Upper lobe of right lung (tissue), 1 donor: ENCODE data around the gene KRAS. TPM values are rescaled to one million over a fixed set of nuclear protein-coding genes. Genes with fewer than 3 reads are reported as not detected.
A peak's percentile ranks its signal among the peaks of the same experiment; 100 is the strongest.
"Not testable (repeated sequence)": the region's sequence is repeated elsewhere in the genome, so short reads cannot be mapped to it uniquely, and the experiment has no call there.

Experiments used
- ATAC-seq: fragments of 200-7000 bp; cut with Tn5 transposase; one replicate; pipeline ENCODE4 v1.9.1; 2020; ENCODE audit warnings: mild to moderate bottlenecking, moderate library complexity
- DNase-seq: peaks from one replicate; pipeline ENCODE4 v3.0.0-alpha.2; 2020
- H3K27ac ChIP-seq: fragments of 200-600 bp; one replicate; pipeline ENCODE4 v1.8.0; 2022
- H3K27me3 ChIP-seq: fragments of 200-600 bp; one replicate; pipeline ENCODE4 v1.8.0; 2022; ENCODE audit warnings: mild to moderate bottlenecking
- H3K36me3 ChIP-seq: fragments of 200-600 bp; one replicate; pipeline ENCODE4 v1.8.0; 2022
- H3K4me1 ChIP-seq: fragments of 200-600 bp; one replicate; pipeline ENCODE4 v1.8.0; 2022
- H3K4me3 ChIP-seq: fragments of 200-600 bp; one replicate; pipeline ENCODE4 v1.8.0; 2022; ENCODE audit warnings: mild to moderate bottlenecking
- H3K9me3 ChIP-seq: fragments of 200-600 bp; one replicate; pipeline ENCODE4 v1.8.0; 2022
- CTCF ChIP-seq: fragments of 200-600 bp; IDR thresholded peaks from one replicate; pipeline ENCODE4 v1.8.0; 2022; ENCODE audit warnings: antibody characterized with exemption
- intact Hi-C: fragments of 100-400 bp; cut with DNase I; formaldehyde crosslinking; loops from one replicate; pipeline ENCODE4 v1.11.0; 2022
- long read RNA-seq: library from polyadenylated mRNA; unstranded; transcript quantifications from one replicate; pipeline ENCODE4 v2.0.0, GENCODE V29; 2021
- total RNA-seq: library from RNA; stranded (reverse); fragmentation: NEBNext Ultra II Directional; extraction: Animal tissue kit (Norgen Biotek cat#: 25700); gene quantifications from one replicate; pipeline ENCODE4 v1.2.1, GENCODE V29; 2021
- donor health status: DM: no; HTN: yes; CAD: no; lungs with severe emphysema.

KRAS gene
- total RNA-seq = 26.7 TPM
- long read RNA-seq, full-length matches to known transcripts = 28 of 42 reads
- long read RNA-seq, partial matches to known transcripts = 1 of 42 reads
- long read RNA-seq, other reads (novel, unspliced or antisense) = 13 of 42 reads

- no peak for TF ChIP-seq CTCF
- Histone ChIP-seq H3K4me1 (no peaks in the 10 kb centered on the region), H3K9me3 (no peaks in the 10 kb centered on the region), H3K4me3 (peak within 1 kb of the TSS; percentile 85), H3K36me3 (no peaks in the 10 kb centered on the region), H3K27me3 (no peaks in the 10 kb centered on the region), H3K27ac (peak within 1 kb of the TSS; percentile 93)
- intact Hi-C loops = no loop called here
- DNase-seq (peak; percentile 98), ATAC-seq (peak; percentile 97)
Measured at GRCh38 chr12:25250744-25251730, at the start of gene KRAS. Gene KRAS (minus strand): TSS chr12:25250929.

GRCh38 chr12:25296381-25296780 is 45.7 kb upstream of the KRAS start:
- ATAC-seq = no peak
- intact Hi-C loops = no loop called here
- no peaks in the 10 kb centered on the region for H3K4me1 ChIP-seq
- TF ChIP-seq CTCF = no peak
- no peaks in the 10 kb centered on the region for H3K9me3 ChIP-seq
- H3K27ac ChIP-seq = no peak overlapping the region
- H3K27me3 ChIP-seq = no peaks in the 10 kb centered on the region
- no peak overlapping the region for H3K4me3 ChIP-seq
- no peaks in the 10 kb centered on the region for H3K36me3 ChIP-seq
- DNase-seq = no peak

GRCh38 chr12:25295361-25295760 is 44.6 kb upstream of the KRAS start:
- H3K4me3 ChIP-seq = no peak overlapping the region
- no peak for DNase-seq
- no peaks in the 10 kb centered on the region for H3K27me3 ChIP-seq
- no peak for TF ChIP-seq CTCF
- intact Hi-C loops = no loop called here
- no peak for ATAC-seq
- no peak overlapping the region for H3K27ac ChIP-seq
- H3K4me1 ChIP-seq = no peaks in the 10 kb centered on the region
- no peaks in the 10 kb centered on the region for H3K36me3 ChIP-seq
- H3K9me3 ChIP-seq = no peaks in the 10 kb centered on the region

- no peaks in the 10 kb centered on the region for H3K27me3 ChIP-seq
- H3K27ac ChIP-seq = no peak overlapping the region
- H3K4me1 ChIP-seq = no peaks in the 10 kb centered on the region
- DNase-seq (no peak), ATAC-seq (no peak)
- TF ChIP-seq CTCF = no peak
- no peaks in the 10 kb centered on the region for H3K9me3 ChIP-seq
- H3K36me3 ChIP-seq = no peaks in the 10 kb centered on the region
- H3K4me3 ChIP-seq = no peak overlapping the region
- intact Hi-C loops = no loop called here
Measured at GRCh38 chr12:25293653-25294052, 42.9 kb upstream of the KRAS start.

- H3K27me3 ChIP-seq = not testable (repeated sequence)
Measured at GRCh38 chr12:25292810-25293221, 42.1 kb upstream of the KRAS start.

GRCh38 chr12:25287610-25288009 is 36.9 kb upstream of the KRAS start:
- ATAC-seq = no peak
- intact Hi-C loops = no loop called here

More at GRCh38 chr12:25292810-25293221, 42.1 kb upstream of the KRAS start:
- intact Hi-C loops, H3K9me3 ChIP-seq, DNase-seq, H3K36me3 ChIP-seq, H3K4me1 ChIP-seq, H3K27ac ChIP-seq, ATAC-seq, H3K4me3 ChIP-seq: not testable (repeated sequence)

More at GRCh38 chr12:25287610-25288009, 36.9 kb upstream of the KRAS start:
- Histone ChIP-seq H3K36me3 (no peaks in the 10 kb centered on the region), H3K4me1 (no peaks in the 10 kb centered on the region), H3K9me3 (no peaks in the 10 kb centered on the region), H3K4me3 (no peak overlapping the region), H3K27ac (no peak overlapping the region), H3K27me3 (no peaks in the 10 kb centered on the region)
- TF ChIP-seq CTCF = no peak
- DNase-seq = no peak
